IMR-90 (cell line): ENCODE measurements around the gene RALGAPA2.

Experiments
- BHLHE40 ChIP-seq: fragments of 150-350 bp; IDR thresholded peaks from 2 replicates; pipeline ENCODE4 v1.6.1; 2016; ENCODE audit warnings: mild to moderate bottlenecking, low read depth, low read length
- CEBPB ChIP-seq: IDR thresholded peaks from 2 replicates; pipeline ENCODE4 v1.6.1; 2012; ENCODE audit warnings: low read depth, low read length, improper control_type of control experiment
- CHD1 ChIP-seq: IDR thresholded peaks from 2 replicates; pipeline ENCODE4 v1.6.1; 2012; ENCODE audit warnings: low read depth, low read length, improper control_type of control experiment
- CTCF ChIP-seq: conservative IDR thresholded peaks from 2 replicates; pipeline ENCODE4 v1.5.1; 2012; ENCODE audit warnings: mild to moderate bottlenecking, low read depth, low read length, improper control_type of control experiment
- ELK1 ChIP-seq: fragments of 150-350 bp; IDR thresholded peaks from 2 replicates; pipeline ENCODE4 v1.6.1; 2016; ENCODE audit warnings: low read depth, mild to moderate bottlenecking, low read length, moderate library complexity, borderline replicate concordance
- FOS ChIP-seq: fragments of 150-350 bp; IDR thresholded peaks from 2 replicates; pipeline ENCODE4 v1.6.1; 2016; ENCODE audit warnings: low read depth, low read length
- MAFK ChIP-seq: IDR thresholded peaks from 2 replicates; pipeline ENCODE4 v1.6.1; 2012; ENCODE audit warnings: low read depth, low read length, improper control_type of control experiment
- MXI1 ChIP-seq: IDR thresholded peaks from 2 replicates; pipeline ENCODE4 v1.6.1; 2012; ENCODE audit warnings: low read depth, mild to moderate bottlenecking, low read length, moderate library complexity, borderline replicate concordance
- POLR2A ChIP-seq: IDR thresholded peaks from 2 replicates; pipeline ENCODE4 v1.6.1; 2012; ENCODE audit warnings: mild to moderate bottlenecking, low read depth, low read length
- RAD21 ChIP-seq: IDR thresholded peaks from 2 replicates; pipeline ENCODE4 v1.6.1; 2012; ENCODE audit warnings: low read length, improper control_type of control experiment
- RCOR1 ChIP-seq: IDR thresholded peaks from 2 replicates; pipeline ENCODE4 v1.6.1; 2012; ENCODE audit warnings: mild to moderate bottlenecking, low read length, improper control_type of control experiment; ENCODE audit not compliant: insufficient replicate concordance
- RFX5 ChIP-seq: IDR thresholded peaks from 2 replicates; pipeline ENCODE4 v1.8.0; 2012; ENCODE audit warnings: low read depth, mild to moderate bottlenecking, low read length, moderate library complexity
- SMC3 ChIP-seq: fragments of 150-350 bp; IDR thresholded peaks from 2 replicates; pipeline ENCODE4 v1.6.1; 2016; ENCODE audit warnings: low read depth, mild to moderate bottlenecking, antibody characterized with exemption, low read length, moderate library complexity
- USF2 ChIP-seq: fragments of 150-350 bp; IDR thresholded peaks from 2 replicates; pipeline ENCODE4 v1.6.1; 2017; ENCODE audit warnings: mild to moderate bottlenecking, antibody characterized with exemption, low read length, low read depth

GRCh38 chr20:20427227-20427864 is 285.1 kb downstream of the RALGAPA2 start:
- no peak for TF ChIP-seq CTCF
- no peak for TF ChIP-seq ELK1
- TF ChIP-seq POLR2A: no peak
- TF ChIP-seq RAD21: no peak
- TF ChIP-seq CEBPB: 0 out of 2 replicates have a peak, but pooled peaks have one; percentile 8
- no peak for TF ChIP-seq MAFK
- no peak for TF ChIP-seq FOS
- TF ChIP-seq MXI1: no peak
- TF ChIP-seq RFX5: no peak
- TF ChIP-seq USF2: no peak
- no peak for TF ChIP-seq RCOR1
- no peak for TF ChIP-seq SMC3
- TF ChIP-seq CHD1: no peak
- no peak for TF ChIP-seq BHLHE40
